ENCODE results near the gene CRACDL.

CRACDL gene

DNA sequence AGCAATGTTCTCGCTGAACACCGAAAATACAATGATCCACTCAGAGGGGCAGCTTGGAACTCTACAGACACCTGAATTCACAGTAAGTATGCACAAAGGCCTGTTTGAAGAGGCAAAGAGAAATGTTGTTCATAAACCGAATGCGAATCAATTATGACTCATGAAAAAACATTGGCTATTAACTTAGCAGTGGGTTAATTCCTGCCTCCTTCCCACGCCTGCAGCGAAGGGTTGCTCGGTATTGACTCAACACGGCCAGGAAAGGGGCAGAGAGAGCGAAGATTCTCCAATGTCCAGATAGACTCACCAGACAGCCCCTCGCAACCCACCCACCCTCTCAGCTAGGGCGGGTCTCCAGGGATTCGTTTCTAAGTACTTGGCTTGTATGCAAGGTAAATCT, 9.4 kb downstream of the CRACDL start:
- DNase-seq: no peak

DNA sequence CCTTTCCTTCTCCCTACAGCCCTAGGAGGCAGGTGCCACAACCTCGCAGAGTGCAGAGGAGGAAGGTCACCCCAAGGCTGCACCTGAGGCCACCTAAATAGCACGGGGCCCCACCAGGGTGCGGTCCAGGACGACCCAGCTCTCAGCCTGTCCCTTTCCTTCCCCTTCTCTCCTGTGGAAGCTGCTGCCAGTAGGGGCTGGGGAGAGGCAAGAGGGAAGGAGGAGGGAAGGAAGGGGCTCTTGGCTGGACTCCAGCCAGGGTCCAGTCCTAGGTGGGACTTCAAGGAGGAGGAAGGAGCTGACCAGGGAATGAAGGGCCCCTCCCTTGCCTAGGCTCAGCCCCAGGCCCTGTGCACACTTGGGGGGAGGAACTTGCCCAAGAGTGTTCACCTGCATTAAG, 11.1 kb downstream of the CRACDL start:
- no peak for DNase-seq

DNA sequence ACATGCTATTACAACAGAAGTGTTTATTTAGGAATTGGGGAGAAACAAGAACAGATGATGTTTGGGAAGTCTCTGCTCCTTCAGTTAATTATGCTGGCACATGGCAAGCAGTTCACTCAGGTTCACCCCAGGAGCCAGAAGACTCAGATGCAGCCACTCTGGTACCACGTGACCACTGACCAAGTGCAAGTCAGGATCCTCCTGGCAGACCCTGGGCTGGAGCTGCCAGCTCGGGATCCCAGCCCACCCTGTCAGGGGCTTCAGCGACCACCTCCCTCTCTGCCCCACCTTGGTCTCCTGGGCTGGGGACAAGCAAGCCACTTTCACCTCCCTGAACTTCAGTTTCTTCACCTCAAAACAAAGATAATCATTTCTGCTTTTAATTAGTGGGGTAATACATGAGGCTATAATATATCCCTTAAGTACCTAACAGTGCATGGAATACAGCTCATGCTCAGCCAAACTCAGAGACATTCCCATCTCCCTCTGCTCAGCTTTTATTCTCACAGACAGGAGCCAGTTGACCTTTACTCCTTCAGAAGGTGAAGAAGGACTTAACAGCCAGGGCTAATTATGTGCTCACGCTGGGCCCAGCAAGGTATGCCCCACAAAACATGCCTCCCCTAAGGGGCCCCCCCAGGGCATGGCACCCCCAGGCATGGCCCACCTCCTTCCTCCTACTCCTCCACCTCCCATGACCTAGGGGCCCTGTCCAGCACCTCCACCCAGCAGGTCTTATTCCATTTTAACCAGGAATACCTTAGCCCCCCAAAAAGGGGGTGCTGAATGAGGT, 11.8 kb downstream of the CRACDL start:
- DNase-seq: no peak

DNA sequence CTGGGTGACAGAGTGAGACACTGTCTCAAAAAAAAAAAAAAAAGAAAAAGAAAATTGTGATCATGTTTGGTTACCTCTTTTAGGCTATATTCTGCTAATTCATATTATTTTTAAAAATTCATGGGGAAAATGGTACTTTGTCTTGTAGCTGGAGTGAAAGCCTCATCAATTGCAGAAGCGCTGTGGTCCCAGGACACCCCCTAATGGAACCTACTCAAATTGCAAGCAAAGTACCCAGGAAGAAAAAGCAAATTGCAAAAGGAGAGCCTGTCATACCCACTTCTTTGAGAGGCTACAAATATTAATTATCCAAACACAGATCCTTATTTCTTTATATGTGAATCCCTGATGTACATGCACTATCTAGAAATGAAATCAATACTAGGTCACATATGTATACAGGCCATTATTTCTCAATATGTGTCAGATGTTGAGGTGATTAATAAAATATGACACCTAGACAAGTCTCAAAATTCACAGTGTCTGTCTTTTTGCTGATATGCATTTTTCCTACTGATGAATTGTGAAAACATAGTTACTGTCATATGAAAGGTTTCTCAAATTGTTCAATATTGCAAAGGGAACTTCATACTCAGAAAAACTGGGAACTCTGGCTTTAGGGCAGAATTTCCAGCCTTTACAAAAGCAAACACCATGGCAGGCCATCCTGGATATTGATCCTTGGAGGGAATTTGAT, 12.6 kb downstream of the CRACDL start:
- DNase-seq: peak; percentile 18

DNA sequence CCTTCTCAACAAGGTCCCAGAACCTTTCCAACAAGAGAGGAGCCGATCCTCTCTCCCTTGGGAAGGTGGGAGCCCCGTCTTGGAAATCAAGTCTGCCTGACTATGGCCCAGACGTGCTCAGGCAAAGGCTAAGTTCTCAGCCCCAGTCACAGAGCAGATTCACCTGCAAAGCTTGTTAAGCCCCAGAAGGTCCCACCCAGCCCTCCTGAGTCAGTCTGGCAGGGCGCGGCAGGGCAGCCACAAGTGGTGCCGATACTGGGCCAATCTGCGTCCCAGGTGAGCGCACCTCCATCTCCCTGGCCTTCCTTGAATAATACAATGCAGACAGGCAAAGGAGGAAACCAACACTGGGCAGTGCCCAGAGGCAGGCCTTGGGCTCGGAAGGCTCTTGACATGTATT, 15.0 kb downstream of the CRACDL start:
- DNase-seq: no peak

DNA sequence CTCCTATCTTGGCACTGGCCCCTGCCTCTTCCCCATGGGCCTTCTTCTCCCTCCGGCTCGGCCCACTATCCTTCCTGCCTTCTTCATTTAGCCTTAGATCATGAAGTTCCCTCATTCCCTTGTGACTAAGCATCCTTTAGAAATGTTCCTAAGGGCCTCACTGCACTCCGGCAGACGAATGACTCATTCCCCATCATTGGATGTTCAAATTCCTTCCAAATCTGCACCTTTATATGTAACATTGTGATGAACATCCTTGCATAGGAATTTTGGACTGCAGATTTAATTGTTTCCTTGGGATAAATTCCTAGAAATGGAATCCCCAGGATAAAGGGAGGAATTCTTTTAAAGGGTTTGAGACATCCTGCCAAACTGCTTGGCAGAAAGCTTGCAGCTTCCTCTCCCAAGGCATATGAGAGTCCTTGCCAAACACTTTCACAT, 19.0 kb downstream of the CRACDL start:
- no peak for DNase-seq

DNA sequence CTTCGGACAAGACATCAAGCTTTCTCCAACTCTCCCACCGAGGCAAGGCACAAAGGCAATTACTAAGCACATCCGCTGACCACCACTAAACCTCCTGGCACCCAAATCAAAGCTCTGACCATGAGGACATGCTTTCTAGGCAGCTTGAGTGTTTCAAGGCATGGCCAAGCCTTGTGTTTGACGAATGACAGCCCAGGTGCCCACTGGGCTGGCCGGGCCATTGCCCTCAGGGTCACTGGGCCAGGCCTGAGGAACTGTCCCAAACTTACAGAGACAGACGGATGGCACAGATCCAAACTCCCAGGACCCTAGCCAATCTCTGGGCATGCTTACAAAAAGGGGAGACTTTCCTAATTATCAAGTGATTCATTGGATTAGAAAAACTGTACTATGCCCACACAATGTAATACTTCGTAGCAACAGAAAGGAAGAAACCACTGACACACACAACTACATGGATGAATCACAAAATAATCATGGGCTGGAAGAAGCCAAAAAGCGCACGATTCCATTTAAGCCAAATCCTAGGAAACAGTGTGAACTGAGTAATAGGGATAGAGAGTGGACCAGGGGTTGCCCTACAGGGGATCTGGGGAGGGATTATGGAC, 20.2 kb downstream of the CRACDL start:
- DNase-seq: no peak

GRCh38 chr2:98914713-98915580, 21.1 kb downstream of the CRACDL start:
- DNase-seq: no peak

GRCh38 chr2:98913916-98914712, 21.9 kb downstream of the CRACDL start:
- no peak for DNase-seq

GRCh38 chr2:98912957-98913915, 22.8 kb downstream of the CRACDL start:
- no peak for DNase-seq

GRCh38 chr2:98912221-98912851, 23.7 kb downstream of the CRACDL start:
- no peak for DNase-seq

- no peak for DNase-seq
Measured at GRCh38 chr2:98911376-98912154, 24.5 kb downstream of the CRACDL start.

DNA sequence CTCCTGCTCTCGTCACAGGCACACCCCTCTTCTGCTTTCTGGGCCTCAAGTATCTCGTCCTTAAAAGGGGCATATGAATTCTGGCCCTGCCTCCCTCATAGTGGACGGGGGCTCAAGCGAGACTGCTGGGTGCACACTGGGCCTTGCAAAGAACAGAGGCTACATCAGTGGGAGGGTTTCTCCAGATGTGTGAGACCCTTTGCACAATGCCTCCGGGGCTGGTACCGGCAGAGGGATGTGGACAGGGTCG, 25.0 kb downstream of the CRACDL start:
- DNase-seq: no peak

DNA sequence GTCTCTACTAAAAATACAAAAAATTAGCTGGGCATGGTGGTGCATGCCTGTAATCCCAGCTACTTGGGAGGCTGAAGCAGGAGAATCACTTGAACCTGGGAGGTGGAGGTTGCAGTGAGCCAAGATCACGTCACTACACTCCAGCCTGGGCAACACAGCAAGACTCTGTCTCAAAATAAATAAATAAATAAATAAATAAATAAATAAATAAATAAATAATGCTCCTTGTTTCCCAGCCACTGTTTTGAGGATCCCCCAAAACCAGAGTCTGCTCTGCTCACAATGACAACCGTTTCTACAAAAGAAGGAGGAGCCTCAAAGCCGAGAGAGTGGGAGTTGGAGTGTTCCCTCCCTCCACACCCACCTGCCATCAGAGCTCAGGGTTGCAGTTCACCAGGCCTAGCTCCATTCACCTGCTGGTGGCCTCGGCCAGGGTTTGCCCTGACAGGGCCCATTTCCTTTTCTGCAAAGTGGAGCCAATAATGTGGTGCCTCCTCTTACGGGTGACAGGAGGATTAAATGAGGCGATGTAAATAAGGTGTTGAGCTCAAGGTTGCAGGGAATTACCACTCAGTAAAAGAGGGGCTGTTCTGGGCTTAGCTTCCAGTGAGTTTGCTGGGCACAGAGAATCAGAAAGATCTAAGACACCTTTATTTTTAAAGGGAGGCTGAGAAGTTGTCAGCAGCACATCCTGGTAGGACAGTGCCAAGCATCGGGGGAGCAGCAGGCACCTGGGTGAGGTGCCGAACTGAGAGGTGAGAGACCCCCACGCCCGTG, 25.5 kb downstream of the CRACDL start:
- no peak for DNase-seq

DNA sequence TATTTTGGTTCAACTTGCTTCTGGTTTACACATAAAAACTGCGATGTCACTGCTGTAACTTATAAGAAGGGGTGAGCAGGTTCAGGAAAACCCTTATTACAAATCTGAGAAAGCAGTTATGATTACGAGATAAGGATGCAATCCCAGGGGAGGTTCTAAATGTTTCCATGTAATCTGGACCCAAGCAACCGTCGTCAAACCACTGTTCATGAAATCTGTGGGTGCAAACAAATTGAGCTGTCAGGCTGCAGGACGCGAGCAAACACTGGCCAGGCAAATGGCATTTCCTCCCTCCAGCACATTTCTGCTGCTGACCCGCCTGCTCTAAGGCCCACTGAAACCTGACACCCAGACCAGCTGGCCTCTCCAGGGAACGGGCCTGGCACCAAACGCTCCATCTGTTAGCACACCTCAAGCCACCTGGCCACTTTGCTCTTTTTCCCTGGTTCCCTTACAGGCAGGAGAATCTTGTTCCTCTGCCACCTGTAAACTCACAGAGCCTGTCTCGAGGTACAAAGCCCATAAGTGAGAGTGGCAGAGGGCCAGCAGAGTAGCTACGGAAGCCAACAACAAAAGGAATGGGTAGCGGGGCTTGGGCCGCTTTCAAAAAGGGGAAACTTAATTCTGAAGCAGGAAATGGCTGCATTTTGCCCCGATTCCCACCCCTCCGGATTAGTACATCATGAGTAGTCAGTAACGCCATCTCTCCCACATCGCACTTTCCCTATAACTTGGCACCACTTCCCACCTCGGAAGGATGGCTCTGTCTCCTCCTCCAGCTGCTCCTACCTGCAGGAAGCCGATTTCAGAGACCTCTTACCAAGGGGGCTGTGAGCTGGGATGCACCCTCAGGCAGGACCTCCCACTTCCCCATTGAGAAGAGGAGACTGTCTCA, 26.5 kb downstream of the CRACDL start:
- peak; percentile 94 for DNase-seq

- peak; percentile 44 for DNase-seq
Measured at GRCh38 chr2:98908931-98909316, 27.1 kb downstream of the CRACDL start.

- DNase-seq: peak; percentile 15
Measured at GRCh38 chr2:98907966-98908905, 27.8 kb downstream of the CRACDL start.
